Loucy (cell line): ENCODE data around the gene UBE4B.
A peak's percentile ranks its signal among the peaks of the same experiment; 100 is the strongest.

ENCODE experiments used
- H2AFZ ChIP-seq: fragments of 200-600 bp; sonication (generic); 2 replicates; pipeline ENCODE4 v1.6.0; 2016; ENCODE audit warnings: antibody characterized with exemption, mild to moderate bottlenecking, low read length, moderate library complexity
- H3F3A ChIP-seq: fragments of 200-600 bp; 2 replicates; pipeline ENCODE4 v1.6.0; 2016; ENCODE audit warnings: antibody characterized with exemption, low read depth, mild to moderate bottlenecking
- H3K27me3 ChIP-seq: fragments of 200-600 bp; sonication (generic); 2 replicates; pipeline ENCODE4 v1.6.1; 2014; ENCODE audit warnings: low read length, mild to moderate bottlenecking; ENCODE audit not compliant: insufficient read depth, poor library complexity, severe bottlenecking
- H3K36me3 ChIP-seq: fragments of 200-600 bp; sonication (generic); 2 replicates; pipeline ENCODE4 v1.6.1; 2016; ENCODE audit warnings: low read length; ENCODE audit not compliant: insufficient read depth
- H3K4me1 ChIP-seq: fragments of 200-600 bp; sonication (generic); 2 replicates; pipeline ENCODE4 v1.5.1; 2014; ENCODE audit warnings: low read length, mild to moderate bottlenecking; ENCODE audit not compliant: insufficient read depth, poor library complexity, severe bottlenecking
- H3K4me2 ChIP-seq: fragments of 200-600 bp; sonication (generic); 2 replicates; pipeline ENCODE4 v1.6.0; 2014; ENCODE audit warnings: antibody characterized with exemption, low read length, low read depth, mild to moderate bottlenecking; ENCODE audit not compliant: poor library complexity, severe bottlenecking
- H3K4me3 ChIP-seq: fragments of 200-600 bp; sonication (generic); 2 replicates; pipeline ENCODE4 v1.5.1; 2014; ENCODE audit warnings: low read length, mild to moderate bottlenecking, mixed read lengths; ENCODE audit not compliant: poor library complexity, severe bottlenecking
- H3K79me2 ChIP-seq: fragments of 200-600 bp; sonication (generic); 2 replicates; pipeline ENCODE4 v1.6.1; 2014; ENCODE audit warnings: low read length; ENCODE audit not compliant: insufficient read depth
- H3K9ac ChIP-seq: fragments of 200-600 bp; sonication (generic); 2 replicates; pipeline ENCODE4 v1.6.0; 2014; ENCODE audit warnings: mild to moderate bottlenecking, low read depth, low read length, moderate library complexity; ENCODE audit not compliant: poor library complexity, severe bottlenecking
- H3K9me2 ChIP-seq: fragments of 200-600 bp; sonication (generic); replicated peaks from 2 replicates; pipeline ENCODE4 v1.6.1; 2016; ENCODE audit warnings: low read depth, low read length, mixed read lengths
- H3K9me3 ChIP-seq: fragments of 200-600 bp; sonication (generic); 2 replicates; pipeline ENCODE4 v1.6.1; 2014; ENCODE audit warnings: mild to moderate bottlenecking, antibody characterized with exemption, low read length, low read depth; ENCODE audit not compliant: insufficient read depth
- H4K20me1 ChIP-seq: fragments of 200-600 bp; sonication (generic); 2 replicates; pipeline ENCODE4 v1.6.0; 2014; ENCODE audit warnings: antibody characterized with exemption, low read length, mild to moderate bottlenecking; ENCODE audit not compliant: insufficient read depth, poor library complexity, severe bottlenecking
- EZH2phosphoT487 ChIP-seq: fragments of 200-600 bp; IDR thresholded peaks from 2 replicates; pipeline ENCODE4 v1.6.1; 2018; ENCODE audit warnings: antibody characterized with exemption, mild to moderate bottlenecking, moderate library complexity, borderline replicate concordance
- TF ChIP-seq, protein P1 (sequence below): fragments of 200-600 bp; sonication (generic); conservative IDR thresholded peaks from 2 replicates; pipeline ENCODE4 v1.5.1; 2014; ENCODE audit warnings: mild to moderate bottlenecking, antibody characterized with exemption, low read length

UBE4B gene

DNA sequence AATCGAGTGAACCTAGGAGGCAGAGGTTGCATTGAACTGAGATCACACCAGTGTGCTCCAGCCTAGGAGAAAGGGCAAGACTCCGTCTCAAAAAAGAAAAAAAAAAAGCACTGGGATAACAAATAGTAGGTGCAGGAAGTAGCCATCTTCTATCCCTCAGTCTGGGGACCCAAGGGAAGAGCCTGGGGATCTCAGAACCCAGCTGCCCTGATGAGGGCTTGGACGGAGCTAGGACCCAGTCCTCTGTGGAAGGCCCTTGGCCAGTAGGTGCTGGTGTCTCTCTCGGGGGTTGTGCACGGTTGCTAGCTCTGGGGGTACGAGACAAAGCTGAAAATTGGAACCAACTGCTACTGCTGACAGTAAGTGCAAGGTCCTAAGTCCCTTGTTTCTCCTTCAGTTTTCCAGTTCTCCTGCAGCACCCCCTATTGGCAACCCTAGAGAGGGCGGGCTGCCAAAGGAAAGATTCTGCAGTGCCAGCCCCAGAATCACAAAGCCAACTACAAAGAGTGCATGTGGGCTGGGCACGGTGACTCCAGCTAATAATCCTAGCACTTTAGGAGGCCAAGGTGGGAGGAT, 120.0 kb downstream of the UBE4B start:
- H3K4me2 ChIP-seq, result no peak overlapping the region
- H3K4me3 ChIP-seq, result no peak overlapping the region
- no peaks in the 10 kb centered on the region for H3K27me3 ChIP-seq
- H3K36me3 ChIP-seq, result no peaks in the 10 kb centered on the region
- H4K20me1 ChIP-seq, result no peaks in the 10 kb centered on the region
- no peaks in the 10 kb centered on the region for H3K9me3 ChIP-seq
- H3K79me2 ChIP-seq, result no peaks in the 10 kb centered on the region
- no peak overlapping the region for H3K9ac ChIP-seq
- H2AFZ ChIP-seq, result no peak overlapping the region
- H3K4me1 ChIP-seq, result no peaks in the 10 kb centered on the region
- no peaks in the 10 kb centered on the region for H3K9me2 ChIP-seq
- no peaks in the 10 kb centered on the region for H3F3A ChIP-seq
- TF ChIP-seq, protein P1, sequence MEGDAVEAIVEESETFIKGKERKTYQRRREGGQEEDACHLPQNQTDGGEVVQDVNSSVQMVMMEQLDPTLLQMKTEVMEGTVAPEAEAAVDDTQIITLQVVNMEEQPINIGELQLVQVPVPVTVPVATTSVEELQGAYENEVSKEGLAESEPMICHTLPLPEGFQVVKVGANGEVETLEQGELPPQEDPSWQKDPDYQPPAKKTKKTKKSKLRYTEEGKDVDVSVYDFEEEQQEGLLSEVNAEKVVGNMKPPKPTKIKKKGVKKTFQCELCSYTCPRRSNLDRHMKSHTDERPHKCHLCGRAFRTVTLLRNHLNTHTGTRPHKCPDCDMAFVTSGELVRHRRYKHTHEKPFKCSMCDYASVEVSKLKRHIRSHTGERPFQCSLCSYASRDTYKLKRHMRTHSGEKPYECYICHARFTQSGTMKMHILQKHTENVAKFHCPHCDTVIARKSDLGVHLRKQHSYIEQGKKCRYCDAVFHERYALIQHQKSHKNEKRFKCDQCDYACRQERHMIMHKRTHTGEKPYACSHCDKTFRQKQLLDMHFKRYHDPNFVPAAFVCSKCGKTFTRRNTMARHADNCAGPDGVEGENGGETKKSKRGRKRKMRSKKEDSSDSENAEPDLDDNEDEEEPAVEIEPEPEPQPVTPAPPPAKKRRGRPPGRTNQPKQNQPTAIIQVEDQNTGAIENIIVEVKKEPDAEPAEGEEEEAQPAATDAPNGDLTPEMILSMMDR, result peak; percentile 87
- no peak for TF ChIP-seq EZH2phosphoT487

- Histone ChIP-seq H3F3A (no peaks in the 10 kb centered on the region), H4K20me1 (no peaks in the 10 kb centered on the region), H3K4me2 (no peak overlapping the region), H3K79me2 (no peaks in the 10 kb centered on the region), H3K9me3 (no peaks in the 10 kb centered on the region), H2AFZ (no peak overlapping the region), H3K36me3 (peaks cover 4% of the 10 kb centered on the region; the same call in 1 of the 2 replicates), H3K4me1 (no peaks in the 10 kb centered on the region), H3K27me3 (no peaks in the 10 kb centered on the region), H3K4me3 (no peak overlapping the region), H3K9ac (no peak overlapping the region), H3K9me2 (no peaks in the 10 kb centered on the region)
- TF ChIP-seq, protein P1, result no peak
- TF ChIP-seq EZH2phosphoT487, result no peak
Measured at GRCh38 chr1:10155087-10155712, 122.4 kb downstream of the UBE4B start.

DNA sequence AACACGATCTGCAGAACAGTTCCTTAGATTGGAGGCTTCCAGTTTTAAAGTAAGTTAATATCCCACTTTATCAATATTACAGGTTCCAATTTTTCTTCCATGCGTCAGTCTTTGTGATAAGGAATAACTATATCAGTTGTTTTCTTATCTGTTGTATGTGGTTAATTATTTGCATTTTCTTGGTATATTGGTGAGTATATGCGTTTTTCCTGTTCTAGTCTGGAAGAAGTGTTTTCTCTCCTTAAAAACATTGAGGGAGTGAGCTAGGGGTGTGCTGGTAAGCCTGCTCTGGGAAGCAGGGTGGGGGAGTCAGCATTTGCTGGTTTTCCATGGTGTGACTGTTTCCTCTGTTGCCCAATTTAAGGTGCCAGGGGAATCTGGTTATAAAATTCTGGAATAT, 127.4 kb downstream of the UBE4B start:
- TF ChIP-seq, protein P1, result no peak
- TF ChIP-seq EZH2phosphoT487, result no peak

More for the DNA sequence above, 127.4 kb downstream of the UBE4B start:
- Histone ChIP-seq H4K20me1 (no peaks in the 10 kb centered on the region), H3K79me2 (no peaks in the 10 kb centered on the region), H3K4me2 (no peak overlapping the region), H3K27me3 (no peaks in the 10 kb centered on the region), H3K9ac (no peak overlapping the region), H3K4me3 (no peak overlapping the region), H3F3A (no peaks in the 10 kb centered on the region), H3K36me3 (peaks cover 17% of the 10 kb centered on the region; the same call in 1 of the 2 replicates), H3K9me2 (no peaks in the 10 kb centered on the region), H3K9me3 (no peaks in the 10 kb centered on the region), H2AFZ (no peak overlapping the region), H3K4me1 (no peaks in the 10 kb centered on the region)
